IgD-negative memory B cell (primary cell): ENCODE results near the gene AAMP. TPM values are rescaled to one million over a fixed set of nuclear protein-coding genes. Genes with fewer than 3 reads are reported as not detected.

Experiments
- H3K27ac Mint-ChIP-seq, 3 donors: one replicate each; pipeline ENCODE4 v1.8.0; 2020 to 2022; ENCODE audit warnings: mild to moderate bottlenecking in 3 of 3, mixed read lengths in 3 of 3, moderate library complexity in 1 of 3
- H3K27me3 Mint-ChIP-seq: one replicate; pipeline ENCODE4 v1.8.0; 2021; ENCODE audit warnings: mixed read lengths
- H3K36me3 Mint-ChIP-seq: one replicate; pipeline ENCODE4 v1.8.0; 2020; ENCODE audit warnings: mild to moderate bottlenecking, mixed read lengths
- H3K4me1 Mint-ChIP-seq, 3 donors: one replicate each; pipeline ENCODE4 v1.8.0; 2020 to 2022; ENCODE audit warnings: mixed read lengths in 3 of 3, mild to moderate bottlenecking in 1 of 3
- H3K4me3 Mint-ChIP-seq, 4 donors: one replicate each; pipeline ENCODE4 v1.8.0; 2020 to 2022; ENCODE audit warnings: mild to moderate bottlenecking in 4 of 4, mixed read lengths in 4 of 4, moderate library complexity in 3 of 4
- H3K9me3 Mint-ChIP-seq, 3 donors: one replicate each; pipeline ENCODE4 v1.8.0; 2020 to 2021; ENCODE audit warnings: mixed read lengths in 3 of 3, mild to moderate bottlenecking in 1 of 3
- polyA plus RNA-seq: library from polyadenylated mRNA; unstranded; fragments of 300-500 nt; fragmentation: Illumina TruSeq; gene quantifications from one replicate; pipeline ENCODE4 v1.2.3, GENCODE V29; 2021

The AAMP gene
- polyA plus RNA-seq, 1 donor from 2014 or later = 82.0 TPM

DNA sequence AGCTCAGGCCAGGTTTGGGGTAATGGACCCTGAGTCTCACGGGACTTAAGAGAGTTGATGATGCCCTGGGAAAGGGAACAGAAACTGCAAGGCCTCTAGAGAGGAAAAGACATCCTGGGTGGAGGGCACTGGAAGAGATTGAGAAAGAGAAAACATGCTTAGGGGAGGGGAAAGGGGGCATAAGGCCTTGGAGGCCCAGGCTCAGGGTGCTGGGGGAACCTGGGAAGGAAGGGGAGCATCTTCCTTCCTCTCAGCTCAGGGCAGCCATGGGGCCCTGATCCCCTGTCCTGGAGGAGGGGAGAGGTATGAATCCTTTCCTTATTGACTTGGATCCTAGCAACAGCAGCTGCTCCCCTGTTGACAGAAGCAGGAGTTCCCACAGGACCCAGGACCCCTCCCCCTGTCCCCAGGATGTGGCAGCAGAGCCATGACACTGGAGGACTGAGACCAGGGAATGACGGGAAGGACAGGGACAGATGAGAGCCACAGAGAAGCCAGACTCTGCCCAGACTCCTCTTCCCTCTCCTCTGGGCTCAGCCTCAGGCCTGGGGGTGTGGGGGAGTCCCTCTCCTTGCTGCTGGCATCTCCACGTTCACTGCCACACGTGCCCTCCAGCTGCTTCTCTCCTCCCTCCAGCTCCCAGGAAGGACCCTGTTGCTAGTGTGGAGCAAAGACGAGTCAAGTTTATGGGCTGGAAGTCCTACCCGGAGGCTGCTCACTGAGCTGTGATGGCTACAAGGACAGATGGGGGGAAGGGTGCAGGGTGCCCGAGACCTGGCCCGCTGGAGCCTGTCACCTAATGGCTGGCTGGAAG lies 8.3 kb downstream of the AAMP start:
- Mint-ChIP-seq H3K27me3 (no peaks in the 10 kb centered on the region), H3K36me3 (peaks cover 1% of the 10 kb centered on the region), H3K9me3 (no peaks in the 10 kb centered on the region), H3K4me1 (peaks cover 22 to 41% (median 28%) of the 10 kb centered on the region in 3 donors), H3K4me3 (peak overlapping the region in 3 of 4 donors; percentile 7 to 87 (median 83)), H3K27ac (peak overlapping the region; percentile 49 to 76 (median 65))

- H3K27me3 Mint-ChIP-seq = no peaks in the 10 kb centered on the region
- peaks cover 1% of the 10 kb centered on the region for H3K36me3 Mint-ChIP-seq
- peak within 1 kb of the TSS; percentile 54 to 98 (median 84) for H3K27ac Mint-ChIP-seq
- peak within 1 kb of the TSS in 3 of 4 donors; percentile 7 to 87 (median 83) for H3K4me3 Mint-ChIP-seq
- H3K9me3 Mint-ChIP-seq = no peaks in the 10 kb centered on the region
- peaks cover 20 to 39% (median 28%) of the 10 kb centered on the region in 3 donors for H3K4me1 Mint-ChIP-seq
These were observed 9.1 kb downstream of the AAMP start, which contains the start of gene GPBAR1 for GRCh38 chr2:218260742-218261422. GPBAR1 (plus strand) TSS chr2:218261015; CDS start chr2:218262725, 1,710 bp downstream.

DNA sequence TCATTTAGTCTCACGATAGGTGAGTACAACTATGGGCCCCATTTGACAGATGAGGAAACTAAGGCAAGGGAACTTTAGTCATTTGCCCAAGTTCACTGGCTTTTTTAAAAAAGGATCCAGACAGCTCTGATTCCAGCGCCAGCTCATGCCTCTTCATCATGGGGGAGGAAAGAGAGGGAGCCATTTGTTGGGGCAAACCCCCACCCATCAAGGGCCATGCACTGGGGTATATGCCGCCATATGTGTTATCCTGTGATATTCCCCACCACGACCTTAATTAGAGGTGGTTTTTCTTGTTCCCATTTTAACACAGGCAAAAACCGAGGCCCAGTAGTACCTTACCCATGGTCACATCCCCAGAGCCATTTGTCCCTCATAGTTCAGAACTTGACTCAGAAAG lies 9.8 kb downstream of the AAMP start:
- Mint-ChIP-seq H3K4me1 (peaks cover 20 to 38% (median 28%) of the 10 kb centered on the region in 3 donors), H3K9me3 (no peaks in the 10 kb centered on the region), H3K4me3 (no peak overlapping the region), H3K27ac (peak overlapping the region in 2 of 3 donors; percentile 54 to 84), H3K36me3 (peaks cover 1% of the 10 kb centered on the region), H3K27me3 (no peaks in the 10 kb centered on the region)

- Mint-ChIP-seq H3K9me3 (no peaks in the 10 kb centered on the region), H3K27ac (peak overlapping the region; percentile 54 to 98 (median 84)), H3K36me3 (peaks cover 1% of the 10 kb centered on the region), H3K4me1 (peaks cover 20 to 38% (median 28%) of the 10 kb centered on the region in 3 donors), H3K27me3 (no peaks in the 10 kb centered on the region), H3K4me3 (peak overlapping the region in 2 of 4 donors; percentile 70 to 86)
These were observed 10.6 kb downstream of the AAMP start for GRCh38 chr2:218259099-218259961.

DNA sequence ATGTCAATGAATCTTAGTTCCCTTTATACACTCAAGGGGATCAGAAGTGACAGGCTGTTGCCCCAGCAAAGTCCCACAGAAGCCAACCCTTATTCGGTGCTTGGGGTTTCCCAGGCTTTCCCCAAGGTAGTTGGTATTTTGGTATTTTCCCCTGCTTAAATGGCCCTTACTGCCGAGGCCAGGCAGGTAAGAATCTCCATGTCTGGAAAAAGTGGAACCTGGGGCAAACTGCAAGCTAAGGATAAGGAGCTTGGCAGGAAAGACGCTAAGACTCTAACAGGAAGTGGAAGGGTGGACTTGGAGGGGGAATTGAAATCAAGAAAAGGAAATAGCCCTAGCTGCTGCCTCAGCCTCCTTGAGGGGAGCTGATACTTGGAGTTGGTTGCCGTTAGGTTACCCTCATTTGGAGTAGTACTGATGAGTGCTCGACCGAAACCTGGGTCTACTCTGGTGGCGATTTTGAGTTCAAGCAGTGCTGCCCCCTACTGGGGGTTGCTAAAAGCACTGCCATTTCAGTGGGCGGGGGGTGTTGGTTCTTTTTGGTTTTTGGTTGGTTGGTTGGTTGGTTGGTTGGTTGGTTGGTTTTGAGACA lies 12.5 kb downstream of the AAMP start:
- Mint-ChIP-seq H3K27me3 (no peaks in the 10 kb centered on the region), H3K4me3 (peak overlapping the region in 3 of 4 donors; percentile 35 to 82 (median 75)), H3K9me3 (no peaks in the 10 kb centered on the region), H3K27ac (peak overlapping the region; percentile 88 to 98 (median 90)), H3K4me1 (peaks cover 18 to 35% (median 21%) of the 10 kb centered on the region in 3 donors), H3K36me3 (peaks cover 1% of the 10 kb centered on the region)

- Mint-ChIP-seq H3K9me3 (no peaks in the 10 kb centered on the region), H3K4me3 (peak overlapping the region in 1 of 4 donors; percentile 75), H3K27me3 (no peaks in the 10 kb centered on the region), H3K27ac (peak overlapping the region; percentile 65 to 98 (median 90)), H3K4me1 (peaks cover 18 to 33% (median 21%) of the 10 kb centered on the region in 3 donors), H3K36me3 (peaks cover 1% of the 10 kb centered on the region)
These were observed 13.2 kb downstream of the AAMP start for GRCh38 chr2:218256612-218257350.

DNA sequence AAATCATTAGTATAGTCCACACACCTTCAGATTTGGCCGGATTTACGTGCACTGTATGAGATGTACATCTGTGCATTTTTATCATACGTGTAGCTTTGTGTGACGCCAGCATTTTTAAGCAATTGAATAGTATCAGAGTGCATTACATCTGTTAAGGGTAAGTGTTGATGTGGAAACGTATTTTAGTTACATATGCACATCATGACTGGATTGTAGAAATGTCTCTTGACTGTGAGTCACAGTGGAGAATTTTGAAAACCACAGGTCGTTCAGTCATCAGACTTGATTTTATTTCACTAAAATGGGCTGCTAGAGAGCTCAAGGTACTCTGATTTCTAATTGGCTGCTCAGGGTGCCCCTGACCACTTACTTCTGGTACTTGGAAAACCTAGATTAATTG lies 14.5 kb downstream of the AAMP start:
- Mint-ChIP-seq H3K27me3 (no peaks in the 10 kb centered on the region), H3K4me3 (no peak overlapping the region), H3K9me3 (no peaks in the 10 kb centered on the region), H3K36me3 (no peaks in the 10 kb centered on the region), H3K27ac (peak overlapping the region in 1 of 3 donors; percentile 65), H3K4me1 (peaks cover 11 to 24% (median 15%) of the 10 kb centered on the region in 3 donors)

- Mint-ChIP-seq H3K27ac (peak overlapping the region in 2 of 3 donors; percentile 9 to 70), H3K36me3 (no peaks in the 10 kb centered on the region)
These were observed 16.7 kb downstream of the AAMP start for GRCh38 chr2:218253232-218253625.

GRCh38 chr2:218252509-218253231 lies 17.3 kb downstream of the AAMP start:
- H3K9me3 Mint-ChIP-seq = no peaks in the 10 kb centered on the region
- peak overlapping the region in 2 of 3 donors; percentile 70 to 71 for H3K27ac Mint-ChIP-seq
- H3K27me3 Mint-ChIP-seq = no peaks in the 10 kb centered on the region
- H3K36me3 Mint-ChIP-seq = no peaks in the 10 kb centered on the region
- H3K4me3 Mint-ChIP-seq = no peak overlapping the region
- peaks cover 4 to 8% (median 6%) of the 10 kb centered on the region in 3 donors for H3K4me1 Mint-ChIP-seq

More at GRCh38 chr2:218253232-218253625, 16.7 kb downstream of the AAMP start:
- no peaks in the 10 kb centered on the region for H3K27me3 Mint-ChIP-seq
- peaks cover 7 to 10% (median 9%) of the 10 kb centered on the region in 3 donors for H3K4me1 Mint-ChIP-seq
- H3K4me3 Mint-ChIP-seq = peak overlapping the region in 1 of 4 donors; percentile 42
- no peaks in the 10 kb centered on the region for H3K9me3 Mint-ChIP-seq

- Mint-ChIP-seq H3K27ac (peak overlapping the region in 2 of 3 donors; percentile 8 to 53), H3K9me3 (no peaks in the 10 kb centered on the region), H3K4me3 (no peak overlapping the region), H3K36me3 (no peaks in the 10 kb centered on the region), H3K4me1 (no peaks in the 10 kb centered on the region), H3K27me3 (no peaks in the 10 kb centered on the region)
These were observed 20.2 kb downstream of the AAMP start for GRCh38 chr2:218249691-218250090.

DNA sequence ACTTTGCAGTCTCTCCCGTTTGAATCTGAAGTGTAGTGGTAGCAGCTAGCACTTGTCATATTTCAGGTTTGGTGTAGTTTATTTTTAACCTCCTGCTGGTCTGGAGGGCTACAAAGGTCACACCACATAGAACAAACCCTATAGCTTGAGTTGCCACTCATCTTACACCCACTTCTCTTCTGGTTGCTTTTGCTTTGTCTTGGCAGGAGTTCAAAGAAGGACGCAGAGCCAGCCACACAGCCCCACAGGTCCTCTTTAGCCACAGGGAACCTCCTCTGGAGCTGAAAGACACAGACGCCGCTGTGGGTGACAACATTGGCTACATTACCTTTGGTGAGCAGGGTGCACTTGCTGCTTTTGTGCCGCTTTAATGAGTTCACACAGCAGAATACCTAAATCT lies 24.7 kb downstream of the AAMP start:
- Mint-ChIP-seq H3K36me3 (no peaks in the 10 kb centered on the region), H3K4me1 (peaks cover 0 to 2% (median 0%) of the 10 kb centered on the region in 3 donors), H3K27me3 (no peaks in the 10 kb centered on the region), H3K4me3 (no peak overlapping the region), H3K27ac (peak overlapping the region in 1 of 3 donors; percentile 53), H3K9me3 (no peaks in the 10 kb centered on the region)

DNA sequence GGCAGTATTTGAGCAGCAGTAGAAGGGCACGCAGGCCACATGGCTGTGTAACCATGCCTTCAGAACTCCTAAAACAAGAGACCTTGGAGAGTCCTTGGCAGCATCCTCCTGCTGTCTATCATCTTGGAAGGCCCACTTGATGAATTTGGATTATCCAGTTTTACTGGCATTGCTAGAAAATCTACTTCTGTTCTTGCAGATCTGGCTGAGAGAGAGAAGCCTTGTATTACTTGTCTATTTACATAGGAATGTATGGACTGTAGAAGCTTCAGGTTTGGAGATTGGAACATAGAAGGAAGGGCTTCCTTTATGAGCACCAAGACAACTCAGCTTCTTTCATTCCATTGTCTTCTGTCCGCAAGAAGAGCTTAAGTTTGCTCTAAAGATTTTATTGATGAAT lies 25.3 kb downstream of the AAMP start:
- H3K4me3 Mint-ChIP-seq = no peak overlapping the region
- no peaks in the 10 kb centered on the region for H3K36me3 Mint-ChIP-seq
- H3K27ac Mint-ChIP-seq = peak overlapping the region in 1 of 3 donors; percentile 28
- H3K27me3 Mint-ChIP-seq = no peaks in the 10 kb centered on the region
- H3K9me3 Mint-ChIP-seq = no peaks in the 10 kb centered on the region
- peaks cover 0 to 2% (median 0%) of the 10 kb centered on the region in 3 donors for H3K4me1 Mint-ChIP-seq

GRCh38 chr2:218244204-218244603 lies 25.7 kb downstream of the AAMP start:
- no peak overlapping the region for H3K4me3 Mint-ChIP-seq
- H3K9me3 Mint-ChIP-seq = no peaks in the 10 kb centered on the region
- H3K27ac Mint-ChIP-seq = peak overlapping the region in 2 of 3 donors; percentile 28 to 39
- no peaks in the 10 kb centered on the region for H3K27me3 Mint-ChIP-seq
- H3K4me1 Mint-ChIP-seq = peaks cover 0 to 2% (median 0%) of the 10 kb centered on the region in 3 donors
- H3K36me3 Mint-ChIP-seq = no peaks in the 10 kb centered on the region
